ENCODE results near the gene GREB1L. TPM values are rescaled to one million over a fixed set of nuclear protein-coding genes. Genes with fewer than 3 reads are reported as not detected.

The GREB1L gene
- total RNA-seq, 2 donors from 2014 or later = 0.52 to 3.0 TPM

- H3K27me3 ChIP-seq = no peaks in the 10 kb centered on the region
- TF ChIP-seq CTCF (IDR thresholded peaks at IDR 0.05) (no peak), POLR2A (IDR thresholded peaks at IDR 0.05) (no peak)
- no peaks in the 10 kb centered on the region for H3K36me3 ChIP-seq (replicated peaks in 1 of 2; ENCODE audit: insufficient read depth in 1 of 2, low read depth in 2 of 2)
- DNase-seq = no peak
- intact Hi-C loops (cut with DNase I) = no loop called here
- H3K4me3 ChIP-seq = no peak overlapping the region
- no peak overlapping the region for H3K27ac ChIP-seq
- H3K9me3 ChIP-seq = no peaks in the 10 kb centered on the region
- no peak for ATAC-seq
- no peaks in the 10 kb centered on the region for H3K4me1 ChIP-seq
These were observed 117.7 kb downstream of the GREB1L start for GRCh38 chr18:21359746-21360145.

DNA sequence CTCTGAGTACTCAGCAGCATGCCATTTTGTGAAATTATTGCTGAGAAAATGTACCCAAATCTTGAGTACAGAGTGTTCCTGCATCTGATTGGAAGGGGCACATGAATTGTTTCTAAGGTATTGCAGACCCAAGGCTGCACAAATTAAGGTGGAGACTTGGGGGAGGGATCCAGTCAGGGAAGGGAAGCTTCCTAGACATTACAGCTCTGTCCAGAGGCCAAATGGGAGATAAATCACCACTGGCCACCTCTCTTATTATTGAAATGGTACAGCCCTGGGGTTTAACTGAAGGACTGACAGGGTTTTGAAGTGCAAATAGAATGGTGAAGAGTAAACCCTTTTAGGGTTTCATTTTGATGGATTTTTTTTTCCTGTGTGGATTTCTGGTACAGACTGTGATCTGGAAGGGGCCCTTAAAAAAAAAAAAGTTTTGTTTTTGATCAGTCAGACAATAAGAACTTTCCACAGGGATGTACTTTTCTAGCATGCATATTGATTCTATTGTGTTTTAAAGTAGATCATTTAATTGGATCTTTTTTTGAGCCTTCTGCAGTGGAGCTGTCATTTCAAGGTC is 119.4 kb downstream of the GREB1L start:
- Histone ChIP-seq H3K9me3 (no peaks in the 10 kb centered on the region), H3K36me3 (replicated peaks in 1 of 2; ENCODE audit: insufficient read depth in 1 of 2, low read depth in 2 of 2) (no peaks in the 10 kb centered on the region), H3K4me3 (no peak overlapping the region), H3K27ac (no peak overlapping the region), H3K4me1 (no peaks in the 10 kb centered on the region), H3K27me3 (no peaks in the 10 kb centered on the region)
- TF ChIP-seq CTCF (IDR thresholded peaks at IDR 0.05) (no peak), POLR2A (IDR thresholded peaks at IDR 0.05) (no peak)
- no peak for ATAC-seq
- intact Hi-C loops (cut with DNase I) = no loop called here
- DNase-seq = no peak

DNA sequence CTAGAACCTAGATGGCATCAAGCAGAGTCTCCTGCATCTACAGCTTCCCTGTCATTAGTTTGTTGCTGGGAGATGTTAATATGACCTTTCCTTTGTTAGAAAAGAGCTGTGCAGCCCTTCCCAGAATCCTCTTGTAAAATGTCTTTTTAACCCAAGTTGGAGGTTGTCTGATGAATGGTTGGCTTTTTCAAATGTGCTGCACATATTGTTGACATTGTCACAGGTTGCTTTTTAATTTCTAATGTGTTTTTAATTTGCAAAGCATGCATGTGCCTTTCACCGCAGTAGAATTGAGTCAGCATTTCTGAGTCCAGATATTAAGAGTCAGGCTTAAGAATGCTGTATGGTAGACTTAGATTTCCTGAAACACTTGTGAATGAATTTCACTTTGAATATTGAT is 120.8 kb downstream of the GREB1L start:
- no peak for TF ChIP-seq POLR2A (IDR thresholded peaks at IDR 0.05)
- no peak for TF ChIP-seq CTCF (IDR thresholded peaks at IDR 0.05)
- H3K4me3 ChIP-seq = no peak overlapping the region
- H3K9me3 ChIP-seq = no peaks in the 10 kb centered on the region
- H3K27me3 ChIP-seq = no peaks in the 10 kb centered on the region
- no peak overlapping the region for H3K27ac ChIP-seq
- 10 to 31% methylated on average over 1 of the region's 1 CpG for WGBS, 2 donors
- no peaks in the 10 kb centered on the region for H3K36me3 ChIP-seq (replicated peaks in 1 of 2; ENCODE audit: insufficient read depth in 1 of 2, low read depth in 2 of 2)
- ATAC-seq = no peak
- no peaks in the 10 kb centered on the region for H3K4me1 ChIP-seq
- no peak for DNase-seq
- intact Hi-C loops (cut with DNase I) = no loop called here

- DNase-seq (no peak), ATAC-seq (no peak)
- TF ChIP-seq CTCF (IDR thresholded peaks at IDR 0.05) (no peak), POLR2A (IDR thresholded peaks at IDR 0.05) (no peak)
- Histone ChIP-seq H3K9me3 (no peaks in the 10 kb centered on the region), H3K36me3 (replicated peaks in 1 of 2; ENCODE audit: insufficient read depth in 1 of 2, low read depth in 2 of 2) (no peaks in the 10 kb centered on the region), H3K4me3 (no peak overlapping the region), H3K4me1 (no peaks in the 10 kb centered on the region), H3K27ac (no peak overlapping the region), H3K27me3 (no peaks in the 10 kb centered on the region)
- 0% methylated on average over 1 of the region's 1 CpG for WGBS, 2 donors
- intact Hi-C loops (cut with DNase I) = no loop called here
These were observed 121.3 kb downstream of the GREB1L start for GRCh38 chr18:21363348-21363747.

DNA sequence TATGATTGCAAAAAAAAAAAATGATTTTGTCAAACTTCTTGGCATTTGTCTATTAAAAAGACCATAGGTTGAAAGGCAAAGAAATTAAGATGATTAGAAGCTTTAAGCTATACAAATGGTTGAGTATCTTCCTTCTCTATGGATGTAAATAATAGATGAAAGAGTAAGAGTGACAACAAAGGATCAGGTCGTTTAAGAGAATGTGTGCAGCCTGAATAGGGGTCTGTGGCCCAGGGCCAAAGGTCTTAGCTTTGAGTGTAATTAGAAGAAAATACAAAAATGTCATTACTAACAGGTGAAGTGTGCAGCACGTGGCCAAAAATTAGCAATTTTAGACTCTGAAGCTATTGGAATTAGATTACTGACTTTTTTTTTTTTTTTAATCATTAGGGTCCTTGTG is 122.4 kb downstream of the GREB1L start:
- no peaks in the 10 kb centered on the region for H3K27me3 ChIP-seq
- DNase-seq (no peak), ATAC-seq (no peak)
- H3K4me1 ChIP-seq = no peaks in the 10 kb centered on the region
- H3K4me3 ChIP-seq = no peak overlapping the region
- H3K27ac ChIP-seq = no peak overlapping the region
- WGBS, 2 donors = 46 to 52% methylated on average over 2 of the region's 2 CpGs
- TF ChIP-seq CTCF (IDR thresholded peaks at IDR 0.05) = no peak
- TF ChIP-seq POLR2A (IDR thresholded peaks at IDR 0.05) = no peak
- H3K36me3 ChIP-seq (replicated peaks in 1 of 2; ENCODE audit: insufficient read depth in 1 of 2, low read depth in 2 of 2) = no peaks in the 10 kb centered on the region
- H3K9me3 ChIP-seq = no peaks in the 10 kb centered on the region
- intact Hi-C loops (cut with DNase I) = no loop called here
